GM21786 (cell line): ENCODE results near the gene FCRL5.
"Not testable (repeated sequence)": the region's sequence is repeated elsewhere in the genome, so short reads cannot be mapped to it uniquely, and the experiment has no call there.

Source experiments
- ATAC-seq: cut with Tn5 transposase; IDR thresholded peaks from one replicate; pipeline ENCODE4 v1.9.1; 2021; ENCODE audit not compliant: unreplicated experiment

Gene FCRL5

DNA sequence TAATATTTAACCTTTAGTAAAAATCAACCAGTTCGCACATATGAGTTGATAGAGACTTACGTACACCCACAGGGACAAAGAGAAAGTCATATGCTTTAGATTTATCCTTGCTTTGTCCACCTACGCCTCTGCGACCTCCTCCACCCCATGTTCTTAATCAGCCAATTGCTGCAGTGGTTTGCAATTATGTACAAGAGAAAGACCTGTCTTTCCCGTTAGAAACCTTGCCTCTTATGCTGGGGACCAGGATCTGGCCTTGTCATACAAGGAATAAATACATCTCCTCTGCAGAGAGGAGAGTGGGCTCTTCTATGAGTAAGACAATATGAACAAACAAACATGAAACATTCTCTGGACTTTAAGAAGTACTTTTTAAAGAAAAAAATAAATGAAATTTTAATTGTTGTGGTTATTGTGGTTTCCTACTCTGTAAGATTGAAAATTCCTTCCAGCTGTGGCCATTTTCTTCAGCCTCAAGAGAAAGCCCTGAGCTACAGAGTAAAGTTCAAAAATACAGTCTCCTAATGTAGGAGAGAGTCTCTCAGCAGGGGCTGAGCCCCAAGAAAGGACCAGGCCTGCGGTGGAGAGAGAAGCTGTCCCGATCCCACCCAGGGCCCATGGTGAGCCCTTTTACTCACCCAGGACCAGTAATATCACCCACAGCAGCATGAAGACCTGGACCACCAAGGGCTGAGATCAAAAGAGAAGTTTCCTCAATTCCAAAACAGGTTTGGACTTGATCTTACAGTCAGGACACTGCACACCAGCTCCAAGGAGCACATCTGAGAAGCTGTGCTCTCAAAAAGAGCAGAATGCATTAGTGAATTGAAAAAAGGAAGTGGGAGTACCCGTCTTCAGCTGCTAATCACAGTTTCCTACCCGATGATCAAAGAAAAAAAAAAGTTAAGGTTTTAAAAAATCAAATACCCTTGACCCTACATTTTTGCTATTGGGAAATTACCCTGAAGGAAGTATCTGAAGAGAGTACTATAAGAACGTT is at the start of gene FCRL5:
Gene FCRL5, minus strand, starts transcription at position 822 of the 1,000 bp plus-strand sequence. Its CDS starts 153 bp downstream, at position 669.
- ATAC-seq, result peak; percentile 58

- ATAC-seq, result no peak
These were observed 47.9 kb upstream of the FCRL5 start for GRCh38 chr1:157600236-157600635.

GRCh38 chr1:157597959-157598667 is 45.8 kb upstream of the FCRL5 start, which contains the start of gene FCRL4:
FCRL4 (minus strand) TSS chr1:157598085; CDS start chr1:157597944, 141 bp downstream.
- ATAC-seq, result peak; percentile 77

DNA sequence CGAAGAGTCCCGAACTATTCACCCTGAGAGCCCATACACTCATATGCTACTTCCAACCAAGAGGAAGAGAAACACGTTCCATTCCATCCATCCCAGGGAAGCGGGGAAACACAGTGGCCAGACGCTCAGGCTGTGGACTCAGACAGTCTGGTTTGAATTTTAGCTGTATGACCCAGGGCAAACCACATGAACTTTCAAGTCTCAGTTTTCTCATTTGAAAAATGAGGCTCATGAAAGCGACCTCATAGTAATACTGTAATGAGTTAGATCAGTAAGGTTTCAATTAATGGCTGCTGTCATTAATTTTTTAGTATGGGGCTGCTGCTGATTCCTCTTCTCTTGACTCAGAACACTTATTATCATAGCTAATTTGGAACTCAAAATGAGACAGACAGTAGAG is 44.1 kb upstream of the FCRL5 start:
- peak; percentile 41 for ATAC-seq

DNA sequence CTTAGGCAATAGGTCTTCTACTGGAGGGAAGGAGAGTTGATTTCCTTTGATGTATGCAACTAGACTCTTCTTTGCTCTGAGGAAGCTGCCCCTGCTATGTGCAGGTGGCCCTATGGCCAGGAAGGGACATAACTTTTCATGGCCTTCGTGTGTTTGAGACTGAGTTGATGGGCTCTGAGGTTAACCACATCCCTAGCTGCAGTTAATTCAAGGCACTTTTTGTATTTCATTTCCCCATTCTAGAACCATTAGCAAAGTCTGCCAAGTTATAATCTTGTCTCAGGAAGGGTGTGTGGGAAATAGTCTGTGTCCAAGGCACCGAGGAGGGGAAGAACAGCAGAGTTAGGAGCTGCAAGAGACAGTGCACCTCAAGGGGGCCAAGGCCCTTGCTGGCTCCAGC is 43.0 kb upstream of the FCRL5 start:
- ATAC-seq, result peak; percentile 66

DNA sequence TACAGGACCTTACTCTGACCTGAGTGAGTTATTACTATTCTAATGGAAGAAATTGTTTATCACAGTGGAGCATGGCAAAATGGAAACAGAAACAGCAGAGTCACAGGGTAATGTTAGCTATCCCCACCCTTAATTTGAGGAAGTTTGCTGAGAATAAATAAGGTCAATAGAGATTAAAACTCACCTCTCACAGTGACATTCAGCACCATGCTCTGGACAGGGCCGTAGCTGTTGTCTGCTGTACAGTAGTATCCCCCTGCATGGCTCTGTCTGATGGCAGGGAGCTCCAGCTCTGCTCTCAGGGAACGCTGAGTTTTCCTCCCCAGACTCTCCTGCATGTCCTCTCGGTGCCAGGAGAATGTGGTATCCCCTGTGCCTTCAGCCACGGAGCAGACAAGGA is 33.7 kb upstream of the FCRL5 start:
- ATAC-seq, result no peak

DNA sequence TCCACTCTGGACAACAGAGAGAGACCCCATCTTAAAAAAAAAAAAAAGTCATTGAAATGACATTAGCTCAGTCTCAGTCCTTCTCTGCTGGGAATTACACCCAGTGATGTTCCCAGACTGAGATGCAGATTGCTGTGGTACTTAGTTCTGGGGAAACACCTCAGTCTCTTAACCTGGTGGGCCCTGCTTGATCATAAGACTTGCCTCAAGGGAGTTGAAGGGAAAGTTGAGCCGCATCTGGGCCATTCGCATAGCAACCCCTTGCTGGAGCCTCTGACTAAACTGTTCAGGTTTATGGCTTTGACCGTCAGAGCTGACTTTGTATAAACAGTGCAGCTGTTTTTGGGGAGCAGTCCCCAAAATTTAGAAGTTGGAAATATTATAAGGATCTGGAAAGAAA is 32.2 kb upstream of the FCRL5 start:
- peak; percentile 43 for ATAC-seq

GRCh38 chr1:157580828-157581210 is 28.5 kb upstream of the FCRL5 start:
- ATAC-seq, result no peak

- no peak for ATAC-seq
These were observed 28.0 kb upstream of the FCRL5 start for GRCh38 chr1:157580179-157580827.

GRCh38 chr1:157577420-157577819 is 25.1 kb upstream of the FCRL5 start:
- no peak for ATAC-seq

DNA sequence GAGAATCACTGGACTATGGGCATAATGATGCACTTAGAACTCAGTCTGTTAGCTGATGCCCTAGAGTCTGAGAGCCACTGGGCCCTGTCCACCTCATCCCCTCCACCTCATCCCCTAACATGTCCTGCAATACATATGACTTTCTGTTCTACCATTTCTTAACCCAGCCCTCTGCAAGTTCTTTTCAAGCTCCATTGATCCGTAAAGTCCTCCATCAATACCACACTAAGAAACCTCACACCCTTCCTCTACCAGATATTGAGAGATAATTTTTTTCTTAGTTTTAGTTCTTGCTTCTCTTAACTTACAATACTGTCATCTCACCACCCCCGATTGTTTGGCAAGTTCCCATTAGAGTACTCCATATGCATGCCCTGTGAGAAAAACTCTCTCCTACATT is 23.4 kb upstream of the FCRL5 start:
- ATAC-seq, result peak; percentile 69

GRCh38 chr1:157574836-157575235 is 22.5 kb upstream of the FCRL5 start:
- no peak for ATAC-seq

DNA sequence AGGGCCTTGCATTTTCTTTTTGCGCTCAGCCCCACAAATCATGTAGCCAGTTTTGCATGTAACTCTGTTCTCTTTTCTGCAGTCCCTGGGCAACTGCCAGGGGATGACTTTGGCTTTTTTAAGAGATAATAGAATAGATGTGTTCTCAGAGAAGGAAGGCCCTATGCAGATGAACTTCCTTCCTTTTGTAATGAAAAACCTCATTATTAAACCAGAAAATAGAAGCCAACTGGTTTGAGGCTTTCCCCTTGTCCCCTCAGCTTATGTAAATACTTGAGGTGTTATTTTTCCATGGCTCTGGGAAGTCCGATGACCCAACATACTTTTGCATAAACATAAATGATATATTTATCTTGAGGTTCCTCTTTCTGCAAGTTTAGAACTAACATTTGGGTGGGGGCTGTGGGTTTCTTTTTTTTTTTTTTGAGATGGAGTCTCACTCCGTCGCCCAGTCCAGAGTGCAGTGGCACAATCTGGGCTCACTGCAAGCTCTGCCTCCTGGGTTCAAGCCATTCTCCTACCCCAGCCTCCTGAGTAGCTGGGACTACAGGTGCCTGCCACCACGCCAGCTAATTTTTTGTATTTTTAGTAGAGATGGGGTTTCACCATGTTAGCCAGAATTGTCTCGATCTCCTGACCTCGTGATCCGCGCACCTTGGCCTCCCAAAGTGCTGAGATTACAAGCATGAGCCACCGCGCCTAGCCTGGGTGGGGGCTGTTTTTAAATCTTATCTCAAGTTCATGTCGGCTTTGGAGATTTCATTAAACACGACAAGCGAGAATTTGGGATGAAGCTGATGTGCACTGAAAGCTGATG is 14.4 kb upstream of the FCRL5 start:
- ATAC-seq, result peak; percentile 39

DNA sequence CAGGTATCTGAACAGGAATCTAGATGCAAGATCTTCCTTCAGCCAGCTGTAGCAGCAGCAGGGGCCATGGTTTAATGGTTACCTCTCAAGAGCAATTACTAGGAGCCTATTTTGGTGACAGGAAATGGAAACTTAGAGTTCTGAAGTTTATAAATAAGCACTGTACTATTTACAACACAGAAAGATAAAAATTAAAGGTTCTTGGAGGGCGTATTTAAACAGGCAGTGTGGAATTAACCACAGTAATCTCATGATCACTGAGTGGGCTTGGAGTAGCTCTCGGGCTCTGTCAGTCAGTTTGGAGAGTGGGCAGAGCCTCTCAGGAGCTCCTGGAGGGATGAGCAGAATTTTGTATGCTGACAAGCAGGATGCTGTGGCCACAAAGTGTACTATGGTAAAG is 10.2 kb upstream of the FCRL5 start:
- ATAC-seq, result peak; percentile 77

DNA sequence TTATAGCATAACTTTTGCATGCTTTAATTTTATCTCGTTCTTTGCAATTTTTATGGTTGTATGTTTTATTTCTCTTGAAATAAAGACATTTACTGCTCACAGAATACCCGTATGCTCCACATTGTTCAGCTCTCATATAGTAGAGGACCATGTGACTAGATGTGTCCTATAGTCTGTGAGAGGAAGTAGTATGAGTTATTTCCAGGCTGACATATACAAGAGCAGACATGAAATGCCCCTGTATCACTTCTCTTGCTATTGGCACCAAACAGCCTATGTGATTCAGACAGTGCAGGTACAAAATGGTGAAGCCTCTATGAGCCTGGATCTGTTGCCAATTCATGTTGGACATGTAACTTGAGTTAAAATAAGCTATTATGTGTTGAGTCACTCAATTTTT is 5.8 kb upstream of the FCRL5 start:
- ATAC-seq, result no peak

GRCh38 chr1:157548081-157548480 is 4.2 kb downstream of the FCRL5 start:
- ATAC-seq, result not testable (repeated sequence)

DNA sequence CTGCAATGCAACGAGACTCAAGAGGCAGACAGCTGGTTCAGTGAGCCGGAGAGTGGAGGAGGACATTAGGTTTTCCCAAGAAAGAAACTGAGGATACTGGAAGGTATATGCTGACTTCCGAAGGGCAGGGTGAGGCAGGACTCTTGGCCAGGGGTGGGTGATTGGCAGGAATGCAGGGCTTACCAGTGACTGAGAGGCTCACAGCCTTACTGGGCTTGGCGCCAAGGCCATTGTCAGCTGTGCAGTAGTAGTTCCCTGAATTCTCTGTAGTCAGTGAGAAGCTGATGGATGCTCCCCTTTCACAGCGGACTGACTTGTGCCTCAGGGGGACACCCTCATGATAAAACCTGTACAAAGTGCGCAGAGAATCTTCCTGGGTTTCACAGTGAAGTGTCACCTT is 9.6 kb downstream of the FCRL5 start:
- no peak for ATAC-seq

DNA sequence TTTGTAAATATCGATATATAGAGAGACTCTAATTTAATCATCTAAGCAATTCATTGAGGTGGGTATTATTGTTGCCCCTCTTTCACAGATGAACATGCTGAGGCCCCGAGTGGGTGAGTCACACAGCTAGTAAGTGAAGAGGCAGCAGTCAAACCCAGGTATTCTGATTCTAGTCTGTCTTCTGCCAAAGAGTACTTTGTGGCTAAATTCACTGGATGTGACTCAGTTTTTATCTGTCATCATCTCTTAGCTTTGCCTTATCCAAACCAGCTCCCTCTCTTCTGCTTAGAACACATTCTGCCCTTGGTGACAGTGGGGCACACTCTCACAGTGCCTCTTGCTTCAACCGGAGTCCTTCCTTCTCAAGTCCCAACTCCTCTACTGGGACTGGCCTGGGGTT is 11.5 kb downstream of the FCRL5 start:
- no peak for ATAC-seq

DNA sequence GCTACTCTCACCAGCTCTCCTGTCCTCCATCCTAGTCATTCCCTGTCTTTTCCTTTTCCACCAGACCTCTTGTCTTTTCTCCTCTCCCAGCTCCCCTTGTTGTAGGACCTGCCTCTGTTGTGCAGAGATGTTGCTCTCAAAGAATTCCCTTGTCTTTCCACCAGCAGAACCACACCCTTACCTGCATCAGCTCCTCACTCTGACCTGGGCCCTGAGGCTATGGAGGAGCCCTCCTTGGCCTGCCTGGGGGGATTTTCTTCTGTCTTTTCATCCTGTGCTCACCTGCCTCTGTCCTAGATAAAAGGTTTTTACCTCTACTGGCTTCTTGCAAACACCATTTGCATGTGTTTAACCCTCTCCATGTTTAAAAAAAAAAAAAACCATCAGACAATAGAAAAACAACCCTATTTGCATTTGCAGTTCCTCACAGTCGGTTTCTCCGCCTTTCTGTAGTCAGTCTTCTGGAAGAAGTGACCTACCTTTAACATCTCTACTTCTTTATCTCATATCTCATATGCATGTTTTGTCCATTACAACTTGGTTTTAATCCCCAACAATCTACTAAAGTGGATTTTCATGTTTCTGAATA is 12.1 kb downstream of the FCRL5 start:
- ATAC-seq, result no peak

DNA sequence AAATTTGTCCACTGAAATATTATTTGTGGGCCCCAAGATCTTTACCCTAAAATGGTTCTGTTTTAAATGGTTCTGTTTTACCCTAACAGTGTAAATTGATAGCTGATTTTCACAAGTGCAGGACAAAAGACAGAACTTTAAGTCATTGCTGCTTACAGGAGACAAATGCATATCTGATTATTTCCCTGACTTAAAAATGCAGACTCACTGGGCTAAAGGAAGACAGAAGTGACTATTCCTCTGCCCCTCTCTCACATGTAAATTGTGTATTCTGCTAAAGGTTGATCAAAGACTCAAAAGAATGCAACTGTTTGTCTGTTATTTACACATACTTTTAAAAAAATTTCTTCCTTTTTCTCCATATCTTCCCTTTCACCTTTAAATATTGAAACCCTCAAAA is 12.7 kb downstream of the FCRL5 start:
- no peak for ATAC-seq
